Astrocyte (in vitro differentiated cells and primary cell): ENCODE measurements around the gene PCCA.

ENCODE experiments used
- EZH2 ChIP-seq: IDR thresholded peaks from 2 replicates; pipeline ENCODE4 v1.6.1; 2012; ENCODE audit warnings: mild to moderate bottlenecking, low read length, inconsistent platforms; ENCODE audit not compliant: insufficient read depth
- TF ChIP-seq, protein P1 (sequence below): IDR thresholded peaks from 2 replicates; pipeline ENCODE4 v1.5.1; 2011; ENCODE audit warnings: low read depth, mild to moderate bottlenecking, inconsistent platforms, low read length, moderate library complexity; ENCODE audit not compliant: insufficient read depth

DNA sequence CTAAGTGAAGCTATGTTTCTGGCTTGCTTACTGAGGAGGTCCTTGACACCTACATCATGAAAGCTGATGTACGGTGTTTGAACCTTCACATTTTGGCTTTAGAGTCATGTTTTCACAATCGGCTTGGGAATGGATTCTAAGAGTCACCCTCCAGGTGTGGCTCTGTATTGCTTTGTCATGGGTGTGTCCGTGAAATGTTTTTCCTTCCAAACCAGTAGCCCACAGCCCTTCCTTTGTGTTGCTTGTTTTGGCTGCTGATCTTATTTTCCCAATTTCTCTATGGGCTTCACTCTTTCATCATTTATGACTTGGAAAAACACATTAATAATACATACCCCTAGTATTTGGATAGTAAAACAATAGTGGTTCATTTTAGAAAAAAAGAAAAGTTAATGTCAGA lies 259.1 kb downstream of the PCCA start:
- TF ChIP-seq, protein P1, sequence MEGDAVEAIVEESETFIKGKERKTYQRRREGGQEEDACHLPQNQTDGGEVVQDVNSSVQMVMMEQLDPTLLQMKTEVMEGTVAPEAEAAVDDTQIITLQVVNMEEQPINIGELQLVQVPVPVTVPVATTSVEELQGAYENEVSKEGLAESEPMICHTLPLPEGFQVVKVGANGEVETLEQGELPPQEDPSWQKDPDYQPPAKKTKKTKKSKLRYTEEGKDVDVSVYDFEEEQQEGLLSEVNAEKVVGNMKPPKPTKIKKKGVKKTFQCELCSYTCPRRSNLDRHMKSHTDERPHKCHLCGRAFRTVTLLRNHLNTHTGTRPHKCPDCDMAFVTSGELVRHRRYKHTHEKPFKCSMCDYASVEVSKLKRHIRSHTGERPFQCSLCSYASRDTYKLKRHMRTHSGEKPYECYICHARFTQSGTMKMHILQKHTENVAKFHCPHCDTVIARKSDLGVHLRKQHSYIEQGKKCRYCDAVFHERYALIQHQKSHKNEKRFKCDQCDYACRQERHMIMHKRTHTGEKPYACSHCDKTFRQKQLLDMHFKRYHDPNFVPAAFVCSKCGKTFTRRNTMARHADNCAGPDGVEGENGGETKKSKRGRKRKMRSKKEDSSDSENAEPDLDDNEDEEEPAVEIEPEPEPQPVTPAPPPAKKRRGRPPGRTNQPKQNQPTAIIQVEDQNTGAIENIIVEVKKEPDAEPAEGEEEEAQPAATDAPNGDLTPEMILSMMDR: no peak
- TF ChIP-seq EZH2: no peak
